Thyroid gland (tissue), 4 donors: ENCODE results near the gene COL16A1.

ENCODE experiments used
- CTCF ChIP-seq, 6 experiments: fragments of 200-600 bp in 3 of 6; fragments of 450-650 bp in 3 of 6; sonication (generic) in 3 of 6; IDR thresholded peaks; one replicate each; pipeline ENCODE4 v1.5.1; 2016 to 2019; ENCODE audit warnings: antibody characterized with exemption in 6 of 6, mild to moderate bottlenecking in 2 of 6, inconsistent platforms in 1 of 6, moderate library complexity in 1 of 6
- POLR2A ChIP-seq, 2 donors: fragments of 450-650 bp; IDR thresholded peaks; one replicate each; pipeline ENCODE4 v1.6.1; 2017; ENCODE audit warnings: antibody characterized with exemption in 2 of 2, mild to moderate bottlenecking in 2 of 2, moderate library complexity in 1 of 2

- no peak for TF ChIP-seq CTCF (IDR thresholded peaks at IDR 0.05)
- TF ChIP-seq POLR2A (IDR thresholded peaks at IDR 0.05): no peak
Observed at GRCh38 chr1:31708324-31708723, 4.5 kb upstream of the COL16A1 start.
